BLaER1 (cell line): Measurements from ENCODE around the gene CBLB.
"Not testable (repeated sequence)": the region's sequence is repeated elsewhere in the genome, so short reads cannot be mapped to it uniquely, and the experiment has no call there.

Experiments
- H3K27ac ChIP-seq: shearing (Covaris generic); formaldehyde crosslinking; 2 replicates; pipeline ENCODE4 v1.8.1; 2022
- H3K27me3 ChIP-seq: shearing (Covaris generic); formaldehyde crosslinking; 2 replicates; pipeline ENCODE4 v1.8.1; 2022
- H3K36me3 ChIP-seq: shearing (Covaris generic); formaldehyde crosslinking; 2 replicates; pipeline ENCODE4 v1.8.1; 2022
- H3K4me1 ChIP-seq: shearing (Covaris generic); formaldehyde crosslinking; 2 replicates; pipeline ENCODE4 v1.8.1; 2022
- H3K4me2 ChIP-seq: shearing (Covaris generic); formaldehyde crosslinking; 2 replicates; pipeline ENCODE4 v1.8.1; 2022
- H3K4me3 ChIP-seq: shearing (Covaris generic); formaldehyde crosslinking; 2 replicates; pipeline ENCODE4 v1.8.1; 2022
- H3K9ac ChIP-seq: shearing (Covaris generic); formaldehyde crosslinking; 2 replicates; pipeline ENCODE4 v1.8.1; 2022
- H3K9me3 ChIP-seq: shearing (Covaris generic); formaldehyde crosslinking; 2 replicates; pipeline ENCODE4 v1.8.1; 2022
- H4K20me1 ChIP-seq: shearing (Covaris generic); formaldehyde crosslinking; 2 replicates; pipeline ENCODE4 v1.8.1; 2022
- Cebpa-rat ChIP-seq: shearing (Covaris generic); IDR thresholded peaks from 2 replicates; pipeline ENCODE4 v1.8.1; 2022

The CBLB gene

GRCh38 chr3:105770410-105770809 is 98.4 kb downstream of the CBLB start:
- Histone ChIP-seq H3K9me3 (peaks cover 12% of the 10 kb centered on the region; the same call in 1 of the 2 replicates), H3K9ac (no peak overlapping the region), H3K27me3 (no peaks in the 10 kb centered on the region), H3K4me1 (peaks cover 42% of the 10 kb centered on the region), H3K36me3 (peaks cover 5% of the 10 kb centered on the region; the same call in 1 of the 2 replicates), H3K4me3 (no peak overlapping the region), H3K4me2 (no peak overlapping the region), H3K27ac (no peak overlapping the region), H4K20me1 (no peaks in the 10 kb centered on the region)
- no peak for TF ChIP-seq Cebpa-rat

- no peak overlapping the region for H3K9ac ChIP-seq
- H4K20me1 ChIP-seq, result no peaks in the 10 kb centered on the region
- no peaks in the 10 kb centered on the region for H3K27me3 ChIP-seq
- H3K36me3 ChIP-seq, result peaks cover 18% of the 10 kb centered on the region
- H3K9me3 ChIP-seq, result peaks cover 21% of the 10 kb centered on the region
- H3K4me3 ChIP-seq, result no peak overlapping the region
- peak overlapping the region; percentile 38 for H3K4me2 ChIP-seq
- no peak for TF ChIP-seq Cebpa-rat
- peaks cover 48% of the 10 kb centered on the region for H3K4me1 ChIP-seq
- no peak overlapping the region for H3K27ac ChIP-seq
These were observed 101.0 kb downstream of the CBLB start for GRCh38 chr3:105767776-105768175.

GRCh38 chr3:105767216-105767615 is 101.6 kb downstream of the CBLB start:
- peaks cover 27% of the 10 kb centered on the region for H3K9me3 ChIP-seq
- H3K36me3 ChIP-seq, result peaks cover 23% of the 10 kb centered on the region
- H3K4me3 ChIP-seq, result no peak overlapping the region
- H3K4me2 ChIP-seq, result peak overlapping the region; percentile 38
- H3K27ac ChIP-seq, result no peak overlapping the region
- no peaks in the 10 kb centered on the region for H3K27me3 ChIP-seq
- no peaks in the 10 kb centered on the region for H4K20me1 ChIP-seq
- H3K4me1 ChIP-seq, result peaks cover 48% of the 10 kb centered on the region
- no peak overlapping the region for H3K9ac ChIP-seq
- no peak for TF ChIP-seq Cebpa-rat

- Histone ChIP-seq H3K9me3 (peaks cover 37% of the 10 kb centered on the region), H3K4me2 (peak overlapping the region; percentile 51), H4K20me1 (no peaks in the 10 kb centered on the region), H3K4me3 (no peak overlapping the region), H3K9ac (no peak overlapping the region), H3K27ac (peak overlapping the region; percentile 45), H3K27me3 (no peaks in the 10 kb centered on the region), H3K4me1 (peaks cover 48% of the 10 kb centered on the region), H3K36me3 (peaks cover 38% of the 10 kb centered on the region)
- TF ChIP-seq Cebpa-rat, result no peak
These were observed 103.5 kb downstream of the CBLB start for GRCh38 chr3:105765308-105765639.

GRCh38 chr3:105764378-105765307 is 104.2 kb downstream of the CBLB start:
- H3K9ac ChIP-seq, result no peak overlapping the region
- no peak overlapping the region for H3K4me3 ChIP-seq
- H4K20me1 ChIP-seq, result no peaks in the 10 kb centered on the region
- H3K27ac ChIP-seq, result peak overlapping the region; percentile 45
- peak overlapping the region; percentile 51 for H3K4me2 ChIP-seq
- H3K36me3 ChIP-seq, result peaks cover 36% of the 10 kb centered on the region
- H3K9me3 ChIP-seq, result peaks cover 39% of the 10 kb centered on the region
- no peaks in the 10 kb centered on the region for H3K27me3 ChIP-seq
- peaks cover 48% of the 10 kb centered on the region for H3K4me1 ChIP-seq
- no peak for TF ChIP-seq Cebpa-rat

- no peak overlapping the region for H3K4me3 ChIP-seq
- no peak for TF ChIP-seq Cebpa-rat
- H3K36me3 ChIP-seq, result peaks cover 46% of the 10 kb centered on the region
- no peak overlapping the region for H3K27ac ChIP-seq
- H3K9me3 ChIP-seq, result peaks cover 43% of the 10 kb centered on the region
- H3K4me1 ChIP-seq, result peaks cover 48% of the 10 kb centered on the region
- no peaks in the 10 kb centered on the region for H4K20me1 ChIP-seq
- no peaks in the 10 kb centered on the region for H3K27me3 ChIP-seq
- H3K9ac ChIP-seq, result no peak overlapping the region
- peak overlapping the region; percentile 51; the same call in 1 of the 2 replicates for H3K4me2 ChIP-seq
These were observed 105.2 kb downstream of the CBLB start for GRCh38 chr3:105763659-105764036.

- Histone ChIP-seq H3K27me3 (no peaks in the 10 kb centered on the region), H4K20me1 (no peaks in the 10 kb centered on the region), H3K27ac (no peak overlapping the region), H3K9me3 (peaks cover 49% of the 10 kb centered on the region), H3K36me3 (peaks cover 52% of the 10 kb centered on the region), H3K4me1 (peaks cover 44% of the 10 kb centered on the region), H3K4me3 (peak overlapping the region; percentile 39), H3K4me2 (no peak overlapping the region), H3K9ac (no peak overlapping the region)
- TF ChIP-seq Cebpa-rat, result no peak
These were observed 105.8 kb downstream of the CBLB start for GRCh38 chr3:105762749-105763658.

GRCh38 chr3:105762214-105762613 is 106.6 kb downstream of the CBLB start:
- Histone ChIP-seq H3K4me1 (peaks cover 37% of the 10 kb centered on the region), H3K9me3 (peaks cover 50% of the 10 kb centered on the region), H3K4me3 (peak overlapping the region; percentile 39), H3K36me3 (peaks cover 52% of the 10 kb centered on the region)
- not testable (repeated sequence) for H3K27ac ChIP-seq, H3K9ac ChIP-seq, H3K27me3 ChIP-seq, H4K20me1 ChIP-seq, H3K4me2 ChIP-seq

- peaks cover 52% of the 10 kb centered on the region for H3K36me3 ChIP-seq
- H3K9me3 ChIP-seq, result peaks cover 50% of the 10 kb centered on the region
- peak overlapping the region; percentile 33; the same call in 1 of the 2 replicates for H3K4me3 ChIP-seq
- TF ChIP-seq Cebpa-rat, result no peak
- H3K4me2 ChIP-seq, result no peak overlapping the region
- H4K20me1 ChIP-seq, result no peaks in the 10 kb centered on the region
- H3K4me1 ChIP-seq, result peaks cover 12% of the 10 kb centered on the region
- no peaks in the 10 kb centered on the region for H3K27me3 ChIP-seq
- no peak overlapping the region for H3K27ac ChIP-seq
- no peak overlapping the region for H3K9ac ChIP-seq
These were observed 109.3 kb downstream of the CBLB start for GRCh38 chr3:105759442-105760078.
